Left renal pelvis (tissue), 4 donors: ENCODE results near the gene SLCO1B3. TPM values are rescaled to one million over a fixed set of nuclear protein-coding genes. Genes with fewer than 3 reads are reported as not detected.

Experiments used
- DNase-seq, 4 donors: peaks; one replicate each; pipeline ENCODE4 v3.0.0-alpha.2; 2013; ENCODE audit warnings: low read depth in 4 of 4, low spot score in 3 of 4
- polyA plus RNA-seq, 4 donors: library from polyadenylated mRNA; unstranded; fragments of 120-200 nt; gene quantifications; one replicate each; pipeline ENCODE4 v1.2.1, GENCODE V29; 2013; ENCODE audit not compliant: insufficient read length in 4 of 4

The SLCO1B3 gene
- polyA plus RNA-seq, 4 donors, result 0.33 TPM; not detected in 3

DNA sequence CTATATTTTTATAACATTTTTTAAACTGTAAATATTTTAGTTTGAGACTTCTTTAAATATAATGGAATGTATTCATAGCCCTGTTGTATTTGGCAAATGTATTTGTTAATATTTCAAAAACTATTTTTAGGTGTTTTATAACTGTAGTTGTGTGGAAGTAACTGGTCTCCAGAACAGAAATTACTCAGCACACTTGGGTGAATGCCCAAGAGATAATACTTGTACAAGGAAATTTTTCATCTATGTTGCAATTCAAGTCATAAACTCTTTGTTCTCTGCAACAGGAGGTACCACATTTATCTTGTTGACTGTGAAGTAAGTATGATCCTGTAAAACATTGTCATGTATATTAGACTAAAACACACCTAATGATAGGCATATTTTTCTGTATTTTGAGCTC lies 72.8 kb downstream of the SLCO1B3 start:
- DNase-seq, result no peak

GRCh38 chr12:20885116-20885515 lies 74.6 kb downstream of the SLCO1B3 start:
- no peak for DNase-seq

- DNase-seq, result no peak
These were observed 75.0 kb downstream of the SLCO1B3 start for GRCh38 chr12:20885552-20885951.

DNA sequence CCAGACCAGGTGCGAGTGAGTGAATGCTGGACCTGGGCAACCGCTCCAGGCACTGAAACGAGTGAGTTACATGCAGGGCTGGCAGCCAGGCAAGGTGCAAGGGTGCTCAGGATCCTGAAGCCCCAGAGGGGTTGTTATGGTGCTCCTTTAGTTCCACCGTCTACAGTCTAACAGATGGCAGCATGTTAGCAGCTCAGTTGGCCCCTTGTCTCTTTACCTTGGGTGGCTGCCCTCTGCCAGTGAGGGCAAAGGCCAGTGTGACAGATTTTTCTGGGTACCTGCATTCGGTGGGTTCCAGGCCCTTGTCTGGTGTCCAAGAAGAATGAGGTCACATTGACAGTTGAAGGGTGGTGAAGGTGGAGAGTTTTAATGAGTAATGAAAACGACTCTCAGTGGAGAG lies 106.8 kb downstream of the SLCO1B3 start:
- no peak for DNase-seq

GRCh38 chr12:20917819-20918218 lies 107.3 kb downstream of the SLCO1B3 start:
- DNase-seq, result no peak

GRCh38 chr12:20931894-20932293 lies 121.4 kb downstream of the SLCO1B3 start:
- no peak for DNase-seq

- no peak for DNase-seq
These were observed 136.2 kb downstream of the SLCO1B3 start for GRCh38 chr12:20946732-20947131.

DNA sequence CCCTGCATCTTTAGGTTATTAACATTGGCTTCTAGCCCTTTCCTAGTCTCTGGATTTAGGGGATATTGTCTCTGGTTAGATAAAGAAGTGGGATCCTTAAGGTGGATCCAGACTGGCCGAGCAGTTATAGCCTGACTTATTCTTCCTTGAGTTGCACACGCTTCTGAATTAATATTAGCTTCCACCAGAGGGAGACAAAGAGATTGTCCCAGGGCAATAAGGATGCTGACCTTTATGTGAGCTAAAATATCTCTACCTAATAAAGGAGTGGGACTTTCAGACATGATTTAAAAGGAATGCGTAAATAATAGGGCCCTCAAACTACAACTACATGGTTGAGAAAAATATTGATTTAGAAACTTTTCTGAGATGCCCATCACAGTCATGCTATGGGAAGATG lies 139.7 kb downstream of the SLCO1B3 start:
- DNase-seq, result no peak

DNA sequence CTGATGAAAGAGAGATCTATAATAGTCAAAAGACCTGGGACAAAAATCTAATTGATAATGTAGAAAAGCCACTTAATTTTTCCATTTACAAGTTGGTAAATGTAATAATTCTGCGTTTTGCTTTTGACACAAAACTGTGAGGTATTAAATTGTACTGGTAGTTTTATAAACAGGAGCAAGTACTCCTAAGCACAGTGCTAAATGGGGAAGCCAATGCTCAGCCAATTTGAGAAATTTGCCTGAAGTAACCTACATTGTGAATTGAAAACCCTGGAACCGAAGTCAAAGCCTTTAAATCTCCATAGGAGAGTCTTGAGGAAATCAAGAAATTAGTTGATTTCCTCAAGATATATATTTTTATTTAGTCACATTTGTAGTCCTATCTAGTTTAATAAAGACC lies 152.8 kb downstream of the SLCO1B3 start:
- DNase-seq, result no peak

- DNase-seq, result no peak
These were observed 153.3 kb downstream of the SLCO1B3 start for GRCh38 chr12:20963762-20964161.

Other genes starting within 250 kb of the SLCO1B3 start
- gene SLCO1C1, start 115.4 kb upstream of the SLCO1B3 start, polyA plus RNA-seq, result under 1 TPM; 0.40 to 0.67 (median 0.50) TPM